Measurements from ENCODE around the gene CUX1. TPM values are rescaled to one million over a fixed set of nuclear protein-coding genes. Genes with fewer than 3 reads are reported as not detected.
"Not testable (repeated sequence)": the region's sequence is repeated elsewhere in the genome, so short reads cannot be mapped to it uniquely, and the experiment has no call there.

Gene CUX1
- total RNA-seq, 1 donor from 2014 or later = 97.4 TPM

DNA sequence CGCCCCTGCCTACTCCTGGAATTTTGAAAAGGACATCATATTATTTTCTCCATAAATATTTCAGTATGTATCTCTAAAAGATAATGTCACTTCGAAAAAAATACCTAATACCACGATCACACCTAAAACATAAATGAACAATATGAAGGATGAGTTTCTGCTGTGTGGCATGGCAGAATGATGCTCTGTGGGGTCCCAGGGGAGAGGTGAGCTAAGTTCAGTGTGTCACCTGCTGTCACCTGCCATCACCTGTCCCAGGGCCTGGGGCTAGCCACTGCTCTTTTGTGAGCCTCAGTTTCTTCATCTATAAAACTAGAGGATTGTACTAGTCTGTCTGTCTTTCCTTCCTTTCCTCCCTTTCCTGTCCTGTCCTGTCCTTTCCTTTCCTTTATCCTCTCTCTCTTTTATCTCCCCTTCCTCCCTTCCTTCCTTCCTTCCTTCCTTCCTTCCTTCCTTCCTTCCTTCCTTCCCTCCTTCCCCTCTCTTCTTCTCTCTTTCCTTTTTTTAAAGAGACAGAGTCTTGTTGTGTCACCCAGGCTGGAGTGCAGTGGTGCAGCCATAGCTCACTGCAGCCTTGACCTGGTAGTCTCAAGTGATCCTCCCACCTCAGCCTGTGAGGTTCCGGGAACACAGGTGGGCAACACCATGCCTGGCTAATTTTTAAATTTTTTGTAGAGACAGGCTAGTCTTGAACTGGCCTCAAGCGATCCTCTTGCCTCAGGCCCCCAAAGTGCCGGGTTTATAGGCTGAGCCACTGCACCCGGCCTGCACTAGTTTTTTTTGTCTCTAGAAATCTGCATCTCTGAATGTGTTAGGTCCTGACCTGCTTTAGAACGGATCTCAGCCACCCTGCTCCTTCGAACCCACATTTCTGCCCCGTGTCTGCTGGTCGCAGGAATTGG, 43.1 kb downstream of the CUX1 start:
- intact Hi-C loops (cut with DNase I) = no loop called here
- no peak for ATAC-seq (ENCODE audit: poor library complexity)

DNA sequence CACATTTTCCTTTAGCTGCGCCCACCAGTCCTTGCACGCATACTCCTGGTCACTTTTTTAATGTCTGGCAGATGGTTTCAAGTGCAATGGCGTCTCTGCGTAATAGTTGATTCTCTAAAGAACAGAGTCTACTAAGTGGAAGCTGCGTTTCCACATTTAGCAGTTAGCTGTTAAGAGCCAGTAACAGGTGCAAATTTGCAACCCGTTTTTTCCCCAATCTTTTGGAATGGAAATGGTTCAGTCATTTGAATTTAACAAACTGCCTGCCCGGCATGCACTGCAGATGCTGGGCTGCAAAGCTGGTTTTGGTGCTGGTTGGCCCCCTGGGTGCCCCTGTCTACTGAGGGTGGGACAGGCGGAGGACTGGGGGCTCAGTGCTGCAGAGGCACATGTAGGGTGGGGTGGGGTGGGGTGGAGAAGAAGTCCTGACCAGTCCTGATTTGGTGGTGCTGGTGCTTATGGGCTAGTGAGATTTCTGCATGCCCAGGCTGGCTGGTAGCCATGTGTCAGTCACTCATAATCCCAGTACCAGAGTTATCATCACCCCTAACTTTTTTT, 43.9 kb downstream of the CUX1 start:
- intact Hi-C loops (cut with DNase I) = no loop called here
- DNase-seq (no peak), ATAC-seq (ENCODE audit: poor library complexity) (peak; percentile 21)

More for the DNA sequence above, 43.1 kb downstream of the CUX1 start:
- no peak for DNase-seq

DNA sequence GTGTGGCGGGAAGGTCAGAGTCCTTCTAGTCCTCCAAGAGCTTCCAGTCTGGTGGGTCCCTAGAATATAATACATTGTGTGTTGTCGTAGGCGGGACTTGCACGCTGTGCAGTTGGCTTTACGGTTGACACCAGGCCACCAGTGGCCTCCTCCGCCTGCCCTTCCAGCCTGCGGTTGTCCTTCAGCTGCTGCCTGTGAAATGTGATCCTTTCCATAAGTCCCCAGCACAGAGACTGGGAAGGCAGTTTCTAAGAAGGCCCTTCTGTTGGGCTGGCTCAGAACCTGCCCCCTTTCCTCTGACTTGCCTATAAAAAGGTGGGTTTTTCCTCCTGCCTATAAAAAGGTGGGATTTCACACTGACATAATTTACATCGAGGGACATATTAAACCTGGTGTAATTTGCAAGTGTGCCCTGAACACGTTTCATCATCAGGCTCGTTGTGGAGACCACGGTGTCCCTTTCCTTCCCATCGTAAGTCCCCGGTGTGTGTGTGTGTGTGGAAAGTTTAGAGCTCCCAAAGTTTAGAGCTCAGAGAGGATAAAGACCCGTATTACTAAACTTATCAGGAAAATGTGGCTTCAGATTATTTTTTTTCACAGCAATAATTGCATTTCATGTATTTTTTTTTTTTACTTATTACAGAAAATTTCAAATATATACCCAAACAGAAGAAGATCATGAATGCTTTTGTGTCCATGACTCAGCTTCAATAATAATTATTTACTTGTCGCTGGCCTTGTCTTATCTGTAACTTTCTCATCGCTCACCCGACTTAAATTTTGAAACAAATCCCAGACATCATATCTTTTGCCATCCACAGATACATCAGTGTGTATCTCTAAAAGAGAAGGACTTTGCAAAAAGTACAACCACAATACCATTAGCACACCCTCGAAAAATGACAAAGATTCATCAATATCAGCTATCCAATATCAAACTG, 45.1 kb downstream of the CUX1 start:
- intact Hi-C loops (cut with DNase I) = no loop called here
- ATAC-seq (ENCODE audit: poor library complexity) = peak; percentile 78
- peak; percentile 57 for DNase-seq

DNA sequence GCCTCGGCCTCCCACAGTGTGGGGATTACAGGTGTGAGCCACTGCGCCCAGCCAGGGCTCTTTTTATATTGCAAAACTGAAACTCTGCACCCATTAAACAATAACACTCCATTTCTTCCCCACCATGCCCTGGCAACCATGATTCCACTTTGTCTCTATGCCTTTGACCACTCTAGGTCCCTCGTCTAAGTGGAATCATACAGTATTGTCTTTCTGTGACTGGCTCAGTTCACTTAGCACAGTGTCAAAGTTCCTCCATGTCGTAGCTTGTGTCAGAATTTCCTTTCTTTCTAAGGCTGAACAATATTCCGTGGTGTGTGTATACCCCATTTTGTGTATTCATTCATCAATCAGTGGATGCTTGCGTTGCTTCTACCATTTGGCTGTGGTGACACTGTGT, 46.2 kb downstream of the CUX1 start:
- intact Hi-C loops (cut with DNase I) = no loop called here
- ATAC-seq (ENCODE audit: poor library complexity) (no peak), DNase-seq (no peak)

DNA sequence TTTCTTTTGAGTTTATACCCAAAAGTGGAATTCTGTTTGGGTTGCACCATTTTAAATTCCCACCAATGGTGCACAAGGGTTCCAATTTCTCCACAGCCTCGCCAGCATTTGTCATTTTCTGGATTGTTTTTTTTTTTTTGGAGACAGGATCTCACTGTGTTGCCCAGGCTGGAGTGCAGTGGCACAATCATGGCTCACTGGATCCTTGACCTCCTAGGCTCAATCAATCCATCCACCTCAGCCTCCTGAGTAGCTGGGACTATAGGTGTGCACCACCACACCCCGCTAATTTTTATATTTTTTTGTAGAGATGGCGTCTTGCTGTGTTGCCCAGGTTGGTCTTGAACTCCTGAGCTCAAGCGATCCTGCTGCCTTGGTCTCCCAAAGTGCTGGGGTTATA, 46.6 kb downstream of the CUX1 start:
- intact Hi-C loops (cut with DNase I) = no loop called here
- DNase-seq = no peak
- ATAC-seq (ENCODE audit: poor library complexity) = no peak

DNA sequence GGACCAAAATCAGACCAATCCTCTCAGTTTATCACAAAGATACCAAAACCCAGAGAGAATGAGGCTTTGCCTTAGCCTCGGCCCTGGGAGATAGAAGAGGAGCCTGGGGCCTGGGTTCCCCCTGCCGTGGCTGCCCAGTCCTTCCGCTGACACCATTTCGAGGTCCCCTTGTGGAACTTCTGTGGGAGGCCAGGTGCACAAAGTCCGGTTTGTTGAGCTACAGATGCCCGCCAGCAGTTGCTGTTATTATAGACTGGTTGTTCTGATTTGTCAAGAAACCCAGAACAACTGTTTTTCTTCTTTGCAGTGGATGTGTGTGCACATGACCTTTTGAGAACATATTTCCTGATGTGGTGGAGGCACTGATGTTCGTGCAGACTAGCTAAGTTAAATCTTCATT, 47.6 kb downstream of the CUX1 start:
- ATAC-seq (ENCODE audit: poor library complexity) = no peak
- DNase-seq = no peak
- intact Hi-C loops (cut with DNase I) = no loop called here

DNA sequence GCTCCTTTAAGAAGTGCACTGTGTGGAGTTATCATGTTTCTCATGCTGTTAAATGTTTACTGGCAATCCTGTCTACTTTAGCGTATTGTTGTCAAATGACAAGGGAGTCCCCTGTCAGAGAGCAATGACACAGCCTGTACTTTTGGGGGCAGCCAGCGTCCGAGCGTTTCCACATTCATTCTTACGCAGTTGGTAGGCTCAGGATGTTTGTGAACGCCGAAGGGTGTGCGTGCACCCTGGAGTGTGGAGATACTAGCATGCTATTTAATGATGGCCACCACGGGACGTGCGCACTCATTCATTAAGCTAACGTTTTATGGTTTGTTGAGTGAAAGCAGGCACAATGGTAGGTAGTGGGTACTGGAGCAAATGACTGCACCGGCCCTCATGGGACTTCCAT, 48.0 kb downstream of the CUX1 start:
- intact Hi-C loops (cut with DNase I) = no loop called here
- peak; percentile 13 for ATAC-seq (ENCODE audit: poor library complexity)
- no peak for DNase-seq

DNA sequence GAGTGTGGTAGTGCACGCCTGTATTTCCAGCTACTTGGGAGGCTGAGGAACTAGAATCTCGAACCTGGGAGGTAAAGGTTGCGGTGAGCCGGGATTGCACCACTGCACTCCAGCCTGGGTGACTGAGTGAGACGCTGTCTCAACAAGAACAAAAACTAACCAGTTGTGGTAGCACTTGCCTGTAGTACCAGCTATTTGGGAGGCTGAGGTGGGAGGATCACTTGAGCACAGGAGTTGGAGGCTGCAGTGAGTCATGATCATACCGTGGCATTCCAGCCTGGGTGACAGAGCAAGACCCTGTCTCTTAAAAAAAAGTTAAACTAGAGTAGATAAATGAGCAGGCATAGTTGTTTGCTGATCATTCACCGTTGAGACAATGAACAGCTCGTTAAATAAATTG, 48.9 kb downstream of the CUX1 start:
- intact Hi-C loops (cut with DNase I) = no loop called here
- no peak for DNase-seq
- ATAC-seq (ENCODE audit: poor library complexity) = no peak

DNA sequence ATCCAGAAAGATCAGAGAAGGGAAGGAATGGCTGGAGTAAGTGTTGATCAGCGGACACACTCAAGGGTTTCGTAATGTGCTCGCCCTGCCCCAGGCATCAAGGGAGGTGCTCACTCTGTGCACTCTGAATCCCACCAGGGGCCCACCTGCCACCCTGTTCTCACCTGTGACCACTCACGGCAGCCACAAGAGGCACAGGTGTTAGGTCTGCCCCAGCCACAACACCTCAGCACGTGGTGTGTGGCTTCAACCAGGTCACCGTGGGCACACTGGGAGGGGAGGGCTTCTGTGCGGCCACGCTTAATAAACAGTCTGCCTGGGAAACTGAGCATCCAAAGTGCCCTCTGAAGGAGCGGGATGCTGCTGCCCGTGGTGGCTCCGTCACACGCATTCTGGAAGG, 49.8 kb downstream of the CUX1 start:
- DNase-seq = no peak
- no peak for ATAC-seq (ENCODE audit: poor library complexity)
- intact Hi-C loops (cut with DNase I) = no loop called here

DNA sequence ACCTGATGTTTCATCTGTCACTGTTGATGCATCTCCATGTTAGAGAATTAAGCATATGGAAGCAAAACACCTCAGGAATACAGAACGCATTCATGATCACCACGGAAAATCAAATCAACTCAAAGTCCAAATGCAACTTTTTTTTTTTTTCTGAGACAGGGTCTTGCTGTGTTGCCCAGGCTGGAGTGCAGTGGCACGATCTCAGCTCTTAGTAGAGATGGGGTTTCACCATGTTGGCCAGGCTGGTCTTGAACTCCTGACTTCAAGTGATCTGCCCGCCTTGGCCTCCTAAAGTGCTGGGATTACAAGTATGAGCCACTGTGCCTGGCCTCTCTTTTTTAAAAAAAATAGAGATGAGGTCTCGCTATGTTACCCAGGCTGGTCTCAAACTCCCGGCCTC, 50.3 kb downstream of the CUX1 start:
- ATAC-seq (ENCODE audit: poor library complexity); intact Hi-C loops (cut with DNase I); DNase-seq: not testable (repeated sequence)

DNA sequence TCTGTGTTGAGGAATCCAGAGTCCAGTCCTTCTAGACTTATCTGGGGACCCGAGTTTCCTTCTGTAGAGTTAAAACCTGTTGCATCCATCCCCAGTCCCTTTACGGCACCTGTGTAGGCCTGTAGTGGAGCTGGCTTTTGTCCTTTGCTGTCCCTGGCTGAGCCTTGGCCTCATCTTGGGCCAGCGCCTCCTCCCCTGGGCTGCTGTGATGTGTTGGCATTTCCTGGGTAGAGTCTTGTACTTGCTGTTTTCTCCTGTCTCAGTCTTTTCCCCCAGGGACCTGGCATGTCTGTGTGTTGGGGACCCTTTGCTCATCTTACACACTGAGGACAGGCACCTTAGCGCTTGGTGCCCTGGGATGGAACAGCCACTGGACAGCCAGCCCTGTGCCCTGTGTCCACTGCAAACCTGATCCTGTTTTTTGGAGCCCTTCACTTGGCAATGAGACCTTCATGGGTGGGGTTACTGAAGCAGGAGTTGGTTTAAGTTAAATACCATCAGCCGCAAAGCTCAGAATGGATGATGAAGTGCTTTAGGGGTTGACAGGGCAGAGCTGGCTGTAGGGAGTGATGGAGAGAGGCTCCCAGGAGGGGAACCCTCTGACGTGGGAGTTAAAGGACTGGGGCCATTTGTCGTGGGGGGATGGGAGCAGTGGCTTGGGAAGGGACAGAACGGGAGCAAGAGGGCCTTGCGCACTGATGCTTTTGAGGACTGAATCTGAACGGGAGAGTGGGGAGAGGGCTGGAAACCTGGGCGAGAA, 50.9 kb downstream of the CUX1 start:
- intact Hi-C loops (cut with DNase I) = no loop called here
- ATAC-seq (ENCODE audit: poor library complexity) (no peak), DNase-seq (no peak)

DNA sequence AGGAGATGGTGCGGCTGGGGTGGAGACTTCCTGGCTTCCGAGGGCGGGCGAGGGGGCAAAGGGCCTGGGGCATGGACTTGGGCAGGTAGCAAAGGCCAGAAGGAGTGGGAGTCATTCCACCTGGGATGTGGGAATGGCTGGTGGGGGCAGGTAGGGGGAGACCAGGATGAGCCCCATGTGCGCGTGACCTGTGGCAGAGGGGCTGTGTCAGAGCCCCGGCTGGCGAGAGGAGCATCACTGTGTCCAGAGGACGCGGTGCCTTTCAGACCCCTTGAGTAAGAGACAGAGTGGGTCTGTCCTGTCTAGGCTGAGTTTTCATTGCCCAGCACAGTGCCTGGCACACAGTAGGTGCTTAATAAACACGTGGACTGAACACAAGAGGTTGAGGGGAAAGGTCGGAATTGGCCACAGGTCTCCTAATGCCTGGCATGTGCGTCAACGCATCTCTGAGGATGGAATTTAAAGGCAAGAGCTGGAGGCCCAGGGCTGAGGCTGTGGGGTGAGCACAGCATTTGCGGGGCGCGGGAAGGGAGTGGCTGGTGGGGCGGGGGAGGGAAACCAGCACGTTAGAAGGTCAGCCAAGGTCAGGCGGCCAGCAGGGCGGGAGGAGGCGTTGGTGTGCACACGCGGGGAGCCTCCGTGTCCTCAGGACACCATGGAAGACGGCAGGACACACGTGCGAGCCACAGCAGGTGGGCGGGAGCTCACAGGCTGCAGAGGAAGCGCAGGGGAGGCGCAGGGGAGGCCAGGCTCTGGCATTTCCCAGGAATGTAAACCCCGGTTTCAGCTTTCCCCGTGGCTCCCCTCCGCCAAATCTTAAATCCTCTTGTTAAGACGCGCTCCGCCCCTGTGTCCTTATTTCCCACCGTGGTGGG, 51.8 kb downstream of the CUX1 start:
- ATAC-seq (ENCODE audit: poor library complexity) (no peak), DNase-seq (no peak)
- intact Hi-C loops (cut with DNase I) = no loop called here

DNA sequence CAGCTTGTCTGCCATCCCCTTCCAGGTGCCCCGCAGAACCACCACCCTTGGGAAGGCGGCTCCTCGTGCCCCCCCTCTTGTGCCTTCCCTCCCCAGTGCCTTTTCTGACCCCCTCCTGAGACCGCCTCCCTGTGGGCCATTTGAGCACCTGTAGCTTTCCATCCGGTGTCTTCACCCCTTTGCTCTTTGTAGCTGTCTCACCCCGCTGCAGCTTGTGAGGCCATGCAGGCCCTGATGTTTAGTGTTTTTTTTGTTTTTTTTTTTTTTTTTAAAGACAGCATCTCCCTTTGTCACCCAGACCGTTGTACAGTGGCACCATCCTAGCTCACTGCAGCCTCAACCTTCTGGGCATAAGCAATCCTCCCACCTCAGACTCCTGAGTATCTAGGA, 52.5 kb downstream of the CUX1 start:
- intact Hi-C loops (cut with DNase I) = no loop called here
- DNase-seq (no peak), ATAC-seq (ENCODE audit: poor library complexity) (no peak)

DNA sequence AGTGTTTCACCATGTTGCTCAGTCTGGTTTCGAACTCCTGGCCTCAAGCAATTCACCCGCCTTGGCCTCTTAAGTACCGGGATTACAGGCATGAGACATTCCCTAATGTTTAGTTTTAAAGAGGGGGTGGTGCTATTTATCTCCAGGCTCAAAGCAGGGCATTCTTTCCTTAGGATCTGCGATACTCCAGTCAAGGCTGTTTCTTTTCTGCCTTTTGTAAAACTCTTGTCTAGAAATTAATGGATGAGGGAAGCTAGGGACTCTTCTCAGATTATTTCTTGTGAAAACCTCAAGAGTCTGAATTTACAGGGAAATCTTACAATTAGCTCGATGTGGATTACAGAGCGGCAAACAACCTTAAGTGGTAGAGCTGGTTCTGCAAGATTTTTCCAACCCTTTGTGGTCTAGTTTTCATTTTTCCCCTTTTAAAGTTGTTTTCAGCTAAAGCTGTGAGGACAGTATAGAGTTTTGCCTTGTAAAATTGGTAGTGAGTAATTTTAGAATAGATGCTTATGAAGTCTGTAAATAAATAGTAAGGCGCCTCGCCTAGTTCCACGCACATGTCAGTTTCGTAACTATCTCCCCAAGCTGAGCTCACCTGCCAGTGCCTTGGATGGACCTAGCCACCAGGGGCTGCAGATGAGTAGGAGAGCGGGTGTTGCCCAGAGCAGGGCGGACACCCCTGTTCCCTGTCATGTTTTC, 53.1 kb downstream of the CUX1 start:
- ATAC-seq (ENCODE audit: poor library complexity) (no peak), DNase-seq (no peak)
- intact Hi-C loops (cut with DNase I) = no loop called here

DNA sequence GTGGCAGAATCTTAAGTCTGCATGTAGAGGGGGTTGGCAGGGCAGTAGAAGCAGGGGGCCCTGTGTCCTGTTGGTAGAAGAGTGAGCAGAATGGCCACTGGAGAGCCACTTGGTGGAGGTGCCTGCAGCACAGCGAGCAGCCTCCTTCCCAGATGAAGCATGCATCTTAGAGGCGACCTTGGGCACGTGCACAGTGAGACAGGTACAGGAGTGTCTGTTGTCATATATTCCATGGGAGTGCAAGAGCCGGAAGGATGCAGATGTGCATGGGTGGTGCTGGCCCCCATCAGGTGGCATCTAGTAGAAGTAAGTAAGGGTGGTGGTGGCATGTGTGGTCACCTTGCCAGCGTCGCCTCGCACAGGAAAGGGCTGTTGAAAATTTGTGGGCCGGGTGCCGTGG, 53.9 kb downstream of the CUX1 start:
- intact Hi-C loops (cut with DNase I) = no loop called here
- DNase-seq (no peak), ATAC-seq (ENCODE audit: poor library complexity) (no peak)

DNA sequence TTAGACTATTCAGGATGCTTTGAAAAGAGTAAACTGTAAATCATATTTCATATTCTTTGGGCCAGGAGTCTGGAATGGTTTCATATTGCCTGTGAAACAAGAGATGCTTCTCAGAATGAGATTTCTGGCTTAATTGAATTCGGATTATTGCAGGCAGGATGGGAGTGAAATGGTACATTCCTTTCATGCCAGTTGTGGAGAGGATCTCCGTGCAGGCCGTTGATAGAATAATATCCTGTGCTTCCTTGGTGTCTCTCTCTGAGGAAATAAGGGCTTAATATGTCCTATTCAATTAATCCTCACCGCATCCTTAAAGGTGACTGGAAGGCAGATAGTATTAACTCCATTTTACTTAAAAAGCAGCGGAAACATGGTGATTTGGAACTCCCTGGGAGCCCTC, 56.6 kb downstream of the CUX1 start:
- intact Hi-C loops (cut with DNase I) = no loop called here
- no peak for ATAC-seq (ENCODE audit: poor library complexity)
- no peak for DNase-seq

DNA sequence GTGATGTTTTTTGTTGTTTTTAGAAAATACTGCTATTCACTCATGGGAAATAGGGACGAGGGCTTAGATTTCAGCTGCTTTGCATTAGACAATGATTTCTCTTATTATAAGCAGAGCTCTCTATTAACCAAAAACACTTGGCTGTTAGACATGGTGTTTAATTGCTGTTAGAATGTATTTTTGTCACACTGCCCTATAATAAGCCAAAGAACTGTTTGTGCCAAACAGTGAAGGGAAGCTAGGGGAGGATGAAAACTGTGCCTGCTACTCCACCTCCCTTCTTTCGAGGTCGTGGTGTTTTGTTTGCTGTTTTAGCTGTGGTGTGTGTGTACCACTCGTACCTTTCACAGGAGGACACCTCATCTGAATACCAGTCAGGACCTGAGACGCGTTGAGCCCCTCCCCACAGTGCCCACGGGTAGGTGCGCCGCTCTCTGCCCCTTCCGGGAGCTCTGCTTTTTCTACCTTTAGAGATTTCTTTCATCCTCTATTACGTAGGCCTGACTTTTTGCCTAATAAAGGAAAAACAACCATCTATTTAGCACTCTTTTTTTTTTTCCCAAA, 57.9 kb downstream of the CUX1 start:
- peak; percentile 76 for ATAC-seq (ENCODE audit: poor library complexity)
- no peak for DNase-seq
- intact Hi-C loops (cut with DNase I) = no loop called here
